Thoracic aorta (tissue), 2 donors: ENCODE measurements around the gene C19orf25. TPM values are rescaled to one million over a fixed set of nuclear protein-coding genes. Genes with fewer than 3 reads are reported as not detected.

Experiments
- ATAC-seq: fragments of 150-250 bp; one replicate; pipeline ENCODE4 v1.8.0; 2017; ENCODE audit warnings: low read depth; ENCODE audit not compliant: insufficient number of reproducible peaks, low FRiP score
- DNase-seq: peaks from one replicate; pipeline ENCODE4 v3.0.0-alpha.2; 2020; ENCODE audit warnings: low spot score
- H3K27ac ChIP-seq, 2 donors: fragments of 200-600 bp; sonication (generic); 1 replicate in 1 of 2; 2 replicates in 1 of 2; pipeline ENCODE4 v1.5.1; 2016; ENCODE audit warnings: mild to moderate bottlenecking in 2 of 2, moderate library complexity in 2 of 2
- H3K27me3 ChIP-seq: fragments of 200-600 bp; sonication (generic); replicated peaks from 2 replicates; pipeline ENCODE4 v1.6.0; 2016; ENCODE audit warnings: mild to moderate bottlenecking; ENCODE audit not compliant: insufficient read depth
- H3K36me3 ChIP-seq: fragments of 200-600 bp; sonication (generic); one replicate; pipeline ENCODE4 v1.5.1; 2016
- H3K4me1 ChIP-seq, 2 donors: fragments of 200-600 bp; sonication (generic); 1 replicate in 1 of 2; 2 replicates in 1 of 2; pipeline versions ENCODE4 v1.5.1 to v1.6.0; 2016; ENCODE audit warnings: low read depth in 2 of 2, mild to moderate bottlenecking in 1 of 2; ENCODE audit not compliant: control insufficient read depth in 1 of 2
- H3K4me3 ChIP-seq: fragments of 200-600 bp; sonication (generic); 2 replicates; pipeline ENCODE4 v1.5.1; 2016; ENCODE audit warnings: mild to moderate bottlenecking
- H3K9me3 ChIP-seq: fragments of 200-600 bp; sonication (generic); 2 replicates; pipeline ENCODE4 v1.5.1; 2016
- CTCF ChIP-seq: fragments of 200-600 bp; sonication (generic); IDR thresholded peaks from one replicate; pipeline ENCODE4 v1.5.1; 2019; ENCODE audit warnings: antibody characterized with exemption
- total RNA-seq, 2 donors: library from RNA; depleted of rRNA; stranded (reverse); fragments of >200 nt; gene quantifications; one replicate each; pipeline versions ENCODE4 v1.1.0 to v1.2.3, GENCODE V29; 2016

C19orf25 gene
- total RNA-seq, 2 donors from 2014 or later: 28.6 to 54.6 TPM

- no peaks in the 10 kb centered on the region for H3K36me3 ChIP-seq
- H3K27ac ChIP-seq: peak overlapping the region; percentile 68 to 86
- TF ChIP-seq CTCF: no peak
- peak; percentile 72 for DNase-seq
- H3K4me3 ChIP-seq: peak overlapping the region; percentile 75
- no peaks in the 10 kb centered on the region for H3K9me3 ChIP-seq
- H3K27me3 ChIP-seq: no peaks in the 10 kb centered on the region
- peak; percentile 80 for ATAC-seq
- H3K4me1 ChIP-seq: peaks cover 3 to 24% of the 10 kb centered on the region in 2 donors
Measured at GRCh38 chr19:1507763-1508506, 28.9 kb upstream of the C19orf25 start.

GRCh38 chr19:1507192-1507660, 28.2 kb upstream of the C19orf25 start:
- ATAC-seq (no peak), DNase-seq (no peak)
- Histone ChIP-seq H3K36me3 (no peaks in the 10 kb centered on the region), H3K9me3 (no peaks in the 10 kb centered on the region), H3K4me1 (peaks cover 3 to 19% of the 10 kb centered on the region in 2 donors), H3K27ac (peak overlapping the region in 1 of 2 donors; percentile 68), H3K27me3 (no peaks in the 10 kb centered on the region), H3K4me3 (peak overlapping the region; percentile 75)
- TF ChIP-seq CTCF: no peak

GRCh38 chr19:1505991-1506881, 27.2 kb upstream of the C19orf25 start:
- no peak for TF ChIP-seq CTCF
- Histone ChIP-seq H3K27me3 (no peaks in the 10 kb centered on the region), H3K4me1 (peaks cover 3 to 13% of the 10 kb centered on the region in 2 donors), H3K4me3 (no peak overlapping the region), H3K36me3 (no peaks in the 10 kb centered on the region), H3K9me3 (no peaks in the 10 kb centered on the region), H3K27ac (no peak overlapping the region)
- DNase-seq (no peak), ATAC-seq (no peak)

GRCh38 chr19:1505012-1505411, 26.0 kb upstream of the C19orf25 start:
- no peaks in the 10 kb centered on the region for H3K9me3 ChIP-seq
- H3K36me3 ChIP-seq: no peaks in the 10 kb centered on the region
- H3K4me3 ChIP-seq: no peak overlapping the region
- ATAC-seq: no peak
- no peak for DNase-seq
- no peak overlapping the region for H3K27ac ChIP-seq
- peaks cover 3 to 13% of the 10 kb centered on the region in 2 donors for H3K4me1 ChIP-seq
- H3K27me3 ChIP-seq: no peaks in the 10 kb centered on the region
- no peak for TF ChIP-seq CTCF
